SU-DHL-6 (cell line): Measurements from ENCODE around the gene LRRIQ3.

Experiments
- EZH2phosphoT487 ChIP-seq: fragments of 200-600 bp; sonication (generic), shearing (Covaris generic); conservative IDR thresholded peaks from 2 replicates; pipeline ENCODE4 v1.6.1; 2018; ENCODE audit warnings: mild to moderate bottlenecking, antibody characterized with exemption, low read length, moderate library complexity, mixed read lengths
- TF ChIP-seq, protein P1 (sequence below): fragments of 200-600 bp; sonication (generic); IDR thresholded peaks from one replicate; pipeline ENCODE4 v1.5.1; 2017; ENCODE audit warnings: antibody characterized with exemption, mild to moderate bottlenecking, low read length, moderate library complexity; ENCODE audit not compliant: insufficient read depth, poor library complexity, severe bottlenecking

DNA sequence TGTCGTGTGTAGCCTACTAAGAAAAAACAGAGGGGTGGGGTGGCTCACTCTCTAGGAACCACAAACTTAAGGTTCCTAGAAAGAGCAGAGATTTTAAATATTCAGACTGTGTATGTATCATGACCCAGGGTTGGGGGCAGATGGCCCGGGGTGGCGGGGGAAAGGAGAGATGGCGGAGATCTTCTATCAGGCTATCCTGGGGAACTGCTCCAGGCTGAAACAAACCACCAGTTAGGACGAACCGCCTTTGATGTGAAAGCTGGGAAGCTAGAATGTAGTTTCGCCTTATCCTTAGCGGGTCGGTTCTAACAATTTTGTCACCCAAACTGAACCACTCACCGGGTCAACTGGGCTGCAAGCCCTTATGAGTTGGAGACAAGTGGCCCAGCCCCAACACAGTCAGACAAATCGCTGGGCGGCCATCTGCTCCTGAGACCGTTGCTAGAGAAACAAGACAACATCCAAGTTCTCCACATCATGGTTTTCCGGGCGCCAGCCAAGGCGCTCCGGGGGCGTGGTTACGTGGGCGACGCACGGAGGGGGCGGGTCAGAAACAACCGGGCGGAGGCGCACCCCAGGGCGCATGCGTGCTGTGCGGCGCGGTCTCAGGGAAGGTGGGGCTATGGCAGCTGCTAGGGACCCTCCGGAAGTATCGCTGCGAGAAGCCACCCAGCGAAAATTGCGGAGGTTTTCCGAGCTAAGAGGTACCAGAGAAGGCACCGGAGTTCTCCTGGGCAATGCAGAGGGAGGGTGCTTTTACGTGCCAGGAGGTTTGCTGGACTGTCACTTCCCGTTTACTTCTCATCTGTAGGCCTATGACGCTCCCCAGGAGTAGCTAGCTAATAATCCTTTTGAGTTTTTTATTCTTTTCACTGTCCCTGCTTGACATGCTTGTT, at the start of gene LRRIQ3, which contains the start of gene FPGT:
- TF ChIP-seq, protein P1, sequence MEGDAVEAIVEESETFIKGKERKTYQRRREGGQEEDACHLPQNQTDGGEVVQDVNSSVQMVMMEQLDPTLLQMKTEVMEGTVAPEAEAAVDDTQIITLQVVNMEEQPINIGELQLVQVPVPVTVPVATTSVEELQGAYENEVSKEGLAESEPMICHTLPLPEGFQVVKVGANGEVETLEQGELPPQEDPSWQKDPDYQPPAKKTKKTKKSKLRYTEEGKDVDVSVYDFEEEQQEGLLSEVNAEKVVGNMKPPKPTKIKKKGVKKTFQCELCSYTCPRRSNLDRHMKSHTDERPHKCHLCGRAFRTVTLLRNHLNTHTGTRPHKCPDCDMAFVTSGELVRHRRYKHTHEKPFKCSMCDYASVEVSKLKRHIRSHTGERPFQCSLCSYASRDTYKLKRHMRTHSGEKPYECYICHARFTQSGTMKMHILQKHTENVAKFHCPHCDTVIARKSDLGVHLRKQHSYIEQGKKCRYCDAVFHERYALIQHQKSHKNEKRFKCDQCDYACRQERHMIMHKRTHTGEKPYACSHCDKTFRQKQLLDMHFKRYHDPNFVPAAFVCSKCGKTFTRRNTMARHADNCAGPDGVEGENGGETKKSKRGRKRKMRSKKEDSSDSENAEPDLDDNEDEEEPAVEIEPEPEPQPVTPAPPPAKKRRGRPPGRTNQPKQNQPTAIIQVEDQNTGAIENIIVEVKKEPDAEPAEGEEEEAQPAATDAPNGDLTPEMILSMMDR: no peak
- TF ChIP-seq EZH2phosphoT487: no peak
